Measurements from ENCODE around the gene RCAN1. TPM values are rescaled to one million over a fixed set of nuclear protein-coding genes. Genes with fewer than 3 reads are reported as not detected.

The RCAN1 gene
- total and polyA plus RNA-seq, 2 of the 8 experiments (the other 6 are each of a cell fraction or from before 2014, with no cell fraction given), result 1.7 to 6.4 TPM

DNA sequence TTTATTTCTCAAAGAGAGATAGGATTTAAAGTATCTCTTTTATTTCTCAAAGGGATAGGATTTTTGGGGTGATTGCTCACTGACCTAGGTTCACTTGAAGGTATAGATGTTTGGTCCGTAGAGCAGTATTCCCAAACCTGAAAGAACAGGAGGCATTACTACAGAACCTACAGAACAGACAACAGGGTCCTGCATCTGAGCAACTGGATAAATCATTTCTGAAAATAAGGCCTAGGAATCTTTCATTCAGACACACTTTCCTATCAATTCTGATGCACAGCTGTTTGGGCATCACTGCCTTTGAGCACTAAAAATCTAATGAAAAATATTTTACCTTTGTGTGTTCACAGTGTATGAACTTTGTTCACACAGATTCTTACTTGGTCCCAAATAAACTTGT, 36.7 kb upstream of the RCAN1 start (continued):
- no peak for TF ChIP-seq RNF2 (IDR thresholded peaks at IDR 0.05; ENCODE audit: borderline replicate concordance, low read depth, low read length, missing control alignments, poor library complexity, severe bottlenecking)
- no peak for TF ChIP-seq SIX5 (IDR thresholded peaks at IDR 0.05; ENCODE audit: low read depth, low read length)
